ENCODE results near the gene KERA. TPM values are rescaled to one million over a fixed set of nuclear protein-coding genes. Genes with fewer than 3 reads are reported as not detected.

Gene KERA, protein sequence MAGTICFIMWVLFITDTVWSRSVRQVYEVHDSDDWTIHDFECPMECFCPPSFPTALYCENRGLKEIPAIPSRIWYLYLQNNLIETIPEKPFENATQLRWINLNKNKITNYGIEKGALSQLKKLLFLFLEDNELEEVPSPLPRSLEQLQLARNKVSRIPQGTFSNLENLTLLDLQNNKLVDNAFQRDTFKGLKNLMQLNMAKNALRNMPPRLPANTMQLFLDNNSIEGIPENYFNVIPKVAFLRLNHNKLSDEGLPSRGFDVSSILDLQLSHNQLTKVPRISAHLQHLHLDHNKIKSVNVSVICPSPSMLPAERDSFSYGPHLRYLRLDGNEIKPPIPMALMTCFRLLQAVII
- total RNA-seq: not detected

DNA sequence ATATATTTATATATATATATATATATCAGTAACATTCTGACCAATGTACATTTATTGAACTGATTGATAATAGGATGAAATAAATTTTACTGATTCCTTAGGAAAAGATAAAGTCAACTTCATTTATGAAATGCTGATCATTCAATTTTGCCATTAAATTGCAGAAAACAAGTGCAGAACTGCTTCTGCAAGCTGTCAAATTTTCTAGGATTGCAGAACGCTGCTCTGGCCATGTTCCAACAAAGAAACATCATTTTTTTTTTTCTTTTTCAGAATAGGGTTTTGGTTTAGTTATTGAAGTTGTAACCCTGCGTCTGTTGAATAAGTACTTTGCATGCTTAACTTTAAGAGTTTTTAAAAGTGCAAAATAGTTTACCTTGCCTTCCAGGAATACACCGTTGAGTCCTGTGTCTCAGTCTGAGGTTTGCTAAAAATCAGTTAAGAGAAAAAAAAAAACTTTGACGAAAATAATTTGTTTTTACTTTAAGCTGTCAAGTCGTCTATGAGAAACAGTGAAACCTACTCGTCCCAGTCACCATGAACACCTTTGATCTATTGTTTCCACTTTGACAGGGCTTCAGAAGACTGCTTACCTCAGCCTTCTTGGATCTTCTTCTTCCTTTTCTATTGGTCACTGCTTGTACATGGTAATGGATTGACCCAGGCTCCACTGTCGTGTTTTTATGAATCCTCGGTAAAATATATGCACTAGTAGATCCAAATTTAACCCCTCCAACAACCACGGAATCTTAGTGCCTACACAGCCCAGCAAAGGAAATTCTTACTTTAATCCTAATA is at the start of gene KERA:
KERA (minus strand) TSS at position 657 of the 798 bp plus-strand sequence. CDS start 1,743 bp downstream, outside the sequence.
- intact Hi-C loops (cut with DNase I): no loop called here
- H3K27ac ChIP-seq: no peak within 1 kb of the TSS
- no peaks in the 10 kb centered on the region for H3K36me3 ChIP-seq
- H3K4me1 ChIP-seq: no peaks in the 10 kb centered on the region
- H3K9me3 ChIP-seq: no peaks in the 10 kb centered on the region
- TF ChIP-seq, protein P1, sequence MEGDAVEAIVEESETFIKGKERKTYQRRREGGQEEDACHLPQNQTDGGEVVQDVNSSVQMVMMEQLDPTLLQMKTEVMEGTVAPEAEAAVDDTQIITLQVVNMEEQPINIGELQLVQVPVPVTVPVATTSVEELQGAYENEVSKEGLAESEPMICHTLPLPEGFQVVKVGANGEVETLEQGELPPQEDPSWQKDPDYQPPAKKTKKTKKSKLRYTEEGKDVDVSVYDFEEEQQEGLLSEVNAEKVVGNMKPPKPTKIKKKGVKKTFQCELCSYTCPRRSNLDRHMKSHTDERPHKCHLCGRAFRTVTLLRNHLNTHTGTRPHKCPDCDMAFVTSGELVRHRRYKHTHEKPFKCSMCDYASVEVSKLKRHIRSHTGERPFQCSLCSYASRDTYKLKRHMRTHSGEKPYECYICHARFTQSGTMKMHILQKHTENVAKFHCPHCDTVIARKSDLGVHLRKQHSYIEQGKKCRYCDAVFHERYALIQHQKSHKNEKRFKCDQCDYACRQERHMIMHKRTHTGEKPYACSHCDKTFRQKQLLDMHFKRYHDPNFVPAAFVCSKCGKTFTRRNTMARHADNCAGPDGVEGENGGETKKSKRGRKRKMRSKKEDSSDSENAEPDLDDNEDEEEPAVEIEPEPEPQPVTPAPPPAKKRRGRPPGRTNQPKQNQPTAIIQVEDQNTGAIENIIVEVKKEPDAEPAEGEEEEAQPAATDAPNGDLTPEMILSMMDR (IDR thresholded peaks at IDR 0.05): no peak
- no peak within 1 kb of the TSS for H3K4me3 ChIP-seq
- no peaks in the 10 kb centered on the region for H3K27me3 ChIP-seq
- DNase-seq (ENCODE audit: low spot score in 2 of 2): no peak

DNA sequence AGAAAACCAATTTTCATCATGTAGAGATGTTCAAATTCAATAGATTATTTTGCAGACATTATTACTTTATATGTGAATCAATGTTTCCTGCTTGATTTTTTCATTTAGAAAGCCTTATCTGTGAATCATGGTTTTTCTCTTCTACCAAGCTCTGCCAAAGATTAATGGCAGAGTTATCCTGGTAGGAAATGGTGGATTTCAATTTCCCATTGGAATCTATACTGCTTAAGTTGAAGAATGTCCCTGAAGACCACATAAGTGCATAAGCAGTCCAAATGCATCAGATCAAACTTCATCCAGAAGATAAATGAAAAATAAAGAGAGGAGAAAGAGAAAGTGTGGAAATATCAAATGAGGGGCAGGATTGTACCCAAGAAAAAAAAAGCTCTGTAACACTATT is 48.5 kb upstream of the KERA start:
- intact Hi-C loops (cut with DNase I): no loop called here
- TF ChIP-seq, protein P1 (IDR thresholded peaks at IDR 0.05): no peak
- no peaks in the 10 kb centered on the region for H3K4me1 ChIP-seq
- no peaks in the 10 kb centered on the region for H3K36me3 ChIP-seq
- H3K27me3 ChIP-seq: no peaks in the 10 kb centered on the region
- no peak overlapping the region for H3K4me3 ChIP-seq
- no peak overlapping the region for H3K27ac ChIP-seq
- H3K9me3 ChIP-seq: no peaks in the 10 kb centered on the region
- no peak for DNase-seq (ENCODE audit: low spot score in 2 of 2)

DNA sequence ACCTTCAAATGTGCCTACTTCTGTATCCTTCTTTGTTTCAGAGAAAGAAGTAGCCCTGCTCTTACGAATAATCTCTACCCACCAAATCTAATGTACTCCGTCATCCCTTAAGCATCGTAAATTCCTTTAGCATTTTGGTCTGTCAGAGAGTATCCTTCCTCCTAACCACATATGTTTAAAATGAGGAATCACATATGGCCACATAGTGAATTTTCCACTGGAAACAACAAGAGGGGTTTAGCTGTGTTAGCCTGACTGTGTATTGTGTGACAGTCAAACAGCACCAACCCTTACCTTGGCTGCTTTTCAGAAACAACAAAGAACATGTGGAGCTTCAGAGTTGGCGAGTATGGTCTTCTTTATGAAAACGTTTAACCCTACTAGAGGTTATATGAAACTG is 48.0 kb upstream of the KERA start:
- intact Hi-C loops (cut with DNase I): no loop called here
- TF ChIP-seq, protein P1 (IDR thresholded peaks at IDR 0.05): no peak
- Histone ChIP-seq H3K4me3 (no peak overlapping the region), H3K4me1 (no peaks in the 10 kb centered on the region), H3K36me3 (no peaks in the 10 kb centered on the region), H3K27ac (no peak overlapping the region), H3K27me3 (no peaks in the 10 kb centered on the region), H3K9me3 (no peaks in the 10 kb centered on the region)
- DNase-seq (ENCODE audit: low spot score in 2 of 2): no peak

DNA sequence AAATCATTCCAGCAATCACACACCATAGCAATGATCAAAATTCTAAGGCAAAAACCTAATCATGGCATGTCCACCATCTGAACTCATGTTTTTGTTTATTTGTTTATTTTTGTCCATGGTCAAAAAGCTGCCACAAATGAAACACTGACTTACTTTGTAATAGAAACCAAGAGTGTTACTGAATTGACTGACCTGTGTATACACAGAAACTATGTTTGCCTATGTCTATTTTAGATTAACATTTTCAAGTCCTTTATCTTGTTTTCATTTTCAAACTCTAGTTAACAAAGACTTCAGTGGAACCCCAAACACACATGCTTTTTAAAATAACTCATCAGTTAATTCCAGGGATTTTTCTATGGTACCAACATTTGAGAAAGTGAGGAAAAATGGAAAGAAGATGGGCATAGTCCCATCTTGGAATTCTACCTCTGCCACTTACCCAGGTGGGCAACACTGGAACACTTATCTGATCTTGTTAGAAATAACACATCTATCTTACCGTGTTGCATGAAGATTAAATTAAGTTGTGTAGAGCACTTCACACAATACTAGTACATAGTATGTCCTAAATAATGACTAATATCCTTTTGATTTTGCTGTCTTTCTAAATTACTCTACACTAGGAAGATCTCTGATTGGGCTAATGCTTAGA is 47.1 kb upstream of the KERA start:
- Histone ChIP-seq H3K27me3 (no peaks in the 10 kb centered on the region), H3K4me3 (no peak overlapping the region), H3K9me3 (no peaks in the 10 kb centered on the region), H3K36me3 (no peaks in the 10 kb centered on the region), H3K27ac (no peak overlapping the region), H3K4me1 (no peaks in the 10 kb centered on the region)
- intact Hi-C loops (cut with DNase I): no loop called here
- TF ChIP-seq, protein P1 (IDR thresholded peaks at IDR 0.05): no peak
- no peak for DNase-seq (ENCODE audit: low spot score in 2 of 2)

DNA sequence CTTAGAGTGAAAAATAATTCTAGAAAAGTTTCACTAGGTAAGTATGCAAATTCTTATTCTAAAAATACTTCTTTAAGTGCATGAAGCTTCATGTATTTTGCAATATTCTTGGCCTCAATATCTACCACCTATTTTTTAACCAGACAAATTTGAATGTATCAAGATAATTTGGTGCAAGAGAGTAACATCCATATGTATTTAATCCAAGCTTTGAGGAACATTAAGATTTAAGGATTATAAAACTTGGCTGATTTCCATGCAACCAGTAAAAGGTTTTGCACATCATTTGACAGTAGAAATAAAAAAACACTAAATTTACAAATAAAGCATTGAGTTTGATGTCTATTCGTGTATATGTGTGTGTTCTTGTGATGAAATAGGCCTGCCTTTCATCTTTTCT is 45.8 kb upstream of the KERA start:
- no peaks in the 10 kb centered on the region for H3K9me3 ChIP-seq
- no peak overlapping the region for H3K27ac ChIP-seq
- H3K27me3 ChIP-seq: no peaks in the 10 kb centered on the region
- intact Hi-C loops (cut with DNase I): no loop called here
- no peak overlapping the region for H3K4me3 ChIP-seq
- H3K4me1 ChIP-seq: no peaks in the 10 kb centered on the region
- DNase-seq (ENCODE audit: low spot score in 2 of 2): no peak
- H3K36me3 ChIP-seq: no peaks in the 10 kb centered on the region
- TF ChIP-seq, protein P1 (IDR thresholded peaks at IDR 0.05): no peak
